ENCODE data around the gene GBX2. TPM values are rescaled to one million over a fixed set of nuclear protein-coding genes. Genes with fewer than 3 reads are reported as not detected.

Gene GBX2
- total and polyA plus RNA-seq, 9 of the 15 experiments (the other 6 are each of a cell fraction or from before 2014, with no cell fraction given) = 0.03 to 0.53 (median 0.27) TPM; not detected in 1

GRCh38 chr2:236171680-236172254 is 3.6 kb upstream of the GBX2 start:
- no peaks in the 10 kb centered on the region for H4K20me1 ChIP-seq (replicated peaks; ENCODE audit: control insufficient read depth, insufficient read depth, low read length)
- H3K9me3 ChIP-seq (replicated peaks; ENCODE audit: control insufficient read depth, insufficient read depth, low read depth, low read length) = no peaks in the 10 kb centered on the region
- 50% methylated on average over 15 of the region's 16 CpGs for WGBS (ENCODE audit: insufficient coverage, low coverage, missing lambda C conversion rate)
- H3K9ac ChIP-seq (ENCODE audit: insufficient read depth in 1 of 2, low read depth in 2 of 2, low read length in 2 of 2) = no peak overlapping the region
- ATAC-seq = no peak
- no peaks in the 10 kb centered on the region for H3K79me2 ChIP-seq (ENCODE audit: control insufficient read depth, insufficient read depth, low read length)
- intact Hi-C loops (cut with micrococcal nuclease) = no loop called here
- POLR2A ChIA-PET = interaction anchor here (0.6 kb wide), 1 partner anchor 9 kb away, joined by 3 read pairs; no protein-coding TSS in a partner anchor
- H3K27me3 ChIP-seq (ENCODE audit: control insufficient read depth in 2 of 2, insufficient read depth in 2 of 2, low read length in 2 of 2) = peaks cover 0 to 4% of the 10 kb centered on the region in 2 experiments; a peak in 2 of 5 replicates
- no peak overlapping the region for H2AFZ ChIP-seq (ENCODE audit: low read depth, low read length)
- BruUV-seq (replicated peaks) = no TSS peak
- no peak for DNase-seq (ENCODE audit: extremely low read depth in 1 of 4, low spot score in 3 of 4)
- no peaks in the 10 kb centered on the region for H3K36me3 ChIP-seq (ENCODE audit: control insufficient read depth, insufficient read depth, low read length)
- H3K9me1 ChIP-seq (ENCODE audit: control insufficient read depth, insufficient read depth, low read length) = no peaks in the 10 kb centered on the region
- FAIRE-seq = no peak
- H3K4me1 ChIP-seq (replicated peaks in 1 of 2; ENCODE audit: control insufficient read depth in 2 of 2, insufficient read depth in 2 of 2, low read length in 2 of 2) = peaks cover 2 to 21% of the 10 kb centered on the region in 2 experiments; a peak in 4 of 5 replicates
- CTCF ChIA-PET (ENCODE audit: low intra/inter-chr PET ratio) = no interaction called here
- in situ Hi-C loops (cut with MboI) = no loop called here
- H3K4me3 ChIP-seq = no peak overlapping the region
- H3K4me2 ChIP-seq (ENCODE audit: insufficient read depth, low read length) = no peak overlapping the region
- H3K27ac ChIP-seq (ENCODE audit: extremely low read depth, low read depth, low read length) = no peak overlapping the region
- no peak for TF ChIP-seq RNF2 (IDR thresholded peaks at IDR 0.05)
- TF ChIP-seq KLF6 (CRISPR knock-in tag; IDR thresholded peaks at IDR 0.05; ENCODE audit: borderline replicate concordance) = no peak
- TF ChIP-seq NFE2L1 (tag; IDR thresholded peaks at IDR 0.05; ENCODE audit: borderline replicate concordance, low read depth) = no peak
- no peak for TF ChIP-seq ZC3H4 (CRISPR knock-in tag; IDR thresholded peaks at IDR 0.05; ENCODE audit: borderline replicate concordance)
- TF ChIP-seq PREB (CRISPR knock-in tag; IDR thresholded peaks at IDR 0.05) = no peak
- no peak for TF ChIP-seq MTA3 (IDR thresholded peaks at IDR 0.05; ENCODE audit: borderline replicate concordance)
- TF ChIP-seq GABPB2 (CRISPR knock-in tag; conservative IDR thresholded peaks at IDR 0.05) = no peak
- TF ChIP-seq ZNF324 (CRISPR knock-in tag; IDR thresholded peaks at IDR 0.05) = no peak
- no peak for TF ChIP-seq ZNF318 (IDR thresholded peaks at IDR 0.05; ENCODE audit: borderline replicate concordance in 1 of 2, low read depth in 1 of 2)
- no peak for TF ChIP-seq CAMTA2 (CRISPR knock-in tag; conservative IDR thresholded peaks at IDR 0.05)
- TF ChIP-seq TEAD1 (CRISPR knock-in tag; IDR thresholded peaks at IDR 0.05) = no peak
- no peak for TF ChIP-seq ATF7 (IDR thresholded peaks at IDR 0.05)
- no peak for TF ChIP-seq ZKSCAN8 (CRISPR knock-in tag; IDR thresholded peaks at IDR 0.05)
- no peak for TF ChIP-seq SMARCA5 (IDR thresholded peaks at IDR 0.05)
- TF ChIP-seq ZBTB1 (CRISPR knock-in tag; IDR thresholded peaks at IDR 0.05; ENCODE audit: borderline replicate concordance, low read depth) = no peak

Data from K562 (cell line).